Dendritic cell treated with granulocyte-macrophage colony-stimulating factor and Interleukin-4, amounts not matched to agents 40 ng/mL and 50 ng/mL, for 4 days (primary cell): ENCODE data around the gene CNTNAP2.

Source experiments
- H3K27ac Mint-ChIP-seq: one replicate; pipeline ENCODE4 v1.8.0; 2022; ENCODE audit warnings: mild to moderate bottlenecking, mixed read lengths
- H3K27me3 Mint-ChIP-seq: one replicate; pipeline ENCODE4 v1.8.0; 2022; ENCODE audit warnings: mild to moderate bottlenecking, mixed read lengths
- H3K36me3 Mint-ChIP-seq: one replicate; pipeline ENCODE4 v1.8.0; 2022; ENCODE audit warnings: low read depth, mixed read lengths
- H3K4me1 Mint-ChIP-seq: one replicate; pipeline ENCODE4 v1.8.0; 2022; ENCODE audit warnings: low read depth, mixed read lengths
- H3K4me3 Mint-ChIP-seq: one replicate; pipeline ENCODE4 v1.8.0; 2022; ENCODE audit warnings: mild to moderate bottlenecking, moderate library complexity, mixed read lengths
- H3K9me3 Mint-ChIP-seq: one replicate; pipeline ENCODE4 v1.8.0; 2022; ENCODE audit warnings: mixed read lengths
- intact Hi-C: fragments of 100-400 bp; cut with micrococcal nuclease; formaldehyde crosslinking; loops from one replicate; pipeline ENCODE4 v1.15.0; 2022

CNTNAP2 gene

DNA sequence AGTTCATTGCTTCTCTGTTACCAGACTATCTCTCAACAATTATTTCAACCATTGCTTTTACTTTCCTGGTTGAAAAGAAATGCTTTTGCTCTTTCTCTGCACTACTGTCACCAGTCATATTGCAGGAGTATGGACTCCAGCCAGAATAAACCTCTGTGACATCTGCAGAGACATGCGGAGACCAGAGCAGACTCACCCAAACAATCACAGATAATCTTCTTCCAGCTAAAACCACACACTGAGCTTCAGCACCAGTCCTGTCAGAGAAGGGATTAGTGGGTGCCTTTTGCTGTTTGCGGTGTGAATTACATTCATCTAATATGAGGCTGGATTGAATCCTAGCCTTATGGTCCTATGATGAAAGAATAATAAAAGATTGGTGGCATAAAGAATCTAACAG, 258.6 kb downstream of the CNTNAP2 start:
- H3K27me3 Mint-ChIP-seq = no peaks in the 10 kb centered on the region
- H3K4me3 Mint-ChIP-seq = no peak overlapping the region
- H3K4me1 Mint-ChIP-seq = no peaks in the 10 kb centered on the region
- H3K36me3 Mint-ChIP-seq = no peaks in the 10 kb centered on the region
- intact Hi-C loops = no loop called here
- H3K9me3 Mint-ChIP-seq = peaks cover 26% of the 10 kb centered on the region
- no peak overlapping the region for H3K27ac Mint-ChIP-seq

DNA sequence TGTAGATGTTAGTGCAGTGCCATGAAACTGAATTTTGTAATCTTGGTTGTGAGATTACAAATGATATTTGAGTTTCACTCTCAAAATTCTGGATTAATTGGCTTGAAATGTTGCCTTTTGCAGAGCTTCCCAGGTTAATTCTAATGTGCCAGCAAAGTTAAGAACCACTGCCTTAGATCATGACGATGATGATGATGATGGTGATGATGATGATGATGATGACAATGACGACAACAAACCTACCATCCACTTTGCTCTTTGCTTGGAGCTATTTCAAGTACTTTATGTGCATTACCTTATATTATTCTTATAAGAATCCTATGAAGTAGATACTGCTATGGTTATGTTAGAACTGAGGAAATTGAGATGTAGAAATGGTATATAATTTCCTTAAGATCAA, 261.6 kb downstream of the CNTNAP2 start:
- no peak overlapping the region for H3K4me3 Mint-ChIP-seq
- H3K4me1 Mint-ChIP-seq = no peaks in the 10 kb centered on the region
- no peaks in the 10 kb centered on the region for H3K36me3 Mint-ChIP-seq
- no peaks in the 10 kb centered on the region for H3K27me3 Mint-ChIP-seq
- peaks cover 24% of the 10 kb centered on the region for H3K9me3 Mint-ChIP-seq
- intact Hi-C loops = no loop called here
- H3K27ac Mint-ChIP-seq = no peak overlapping the region

DNA sequence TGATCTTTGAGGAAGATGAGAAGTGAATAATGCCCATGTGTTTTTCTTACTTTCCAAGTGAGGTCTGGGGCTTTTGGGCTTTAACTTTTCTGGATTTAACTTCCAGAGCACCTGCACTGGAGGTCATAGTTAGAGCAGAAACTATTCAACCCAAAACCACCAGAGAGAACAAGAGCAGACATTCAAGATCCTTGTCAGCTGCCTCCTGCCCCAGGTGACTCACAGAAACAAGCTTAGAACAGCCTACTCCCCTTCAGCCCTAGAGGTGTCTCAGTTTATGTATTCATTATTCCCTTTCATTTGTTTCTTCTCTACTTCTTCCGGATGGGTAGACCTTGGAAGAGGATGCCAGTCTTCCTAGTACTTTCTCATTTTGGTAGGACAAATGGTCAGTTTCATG, 270.5 kb downstream of the CNTNAP2 start:
- Mint-ChIP-seq H3K9me3 (peaks cover 14% of the 10 kb centered on the region), H3K4me1 (no peaks in the 10 kb centered on the region), H3K27ac (no peak overlapping the region), H3K27me3 (no peaks in the 10 kb centered on the region), H3K36me3 (no peaks in the 10 kb centered on the region), H3K4me3 (no peak overlapping the region)
- intact Hi-C loops = no loop called here

DNA sequence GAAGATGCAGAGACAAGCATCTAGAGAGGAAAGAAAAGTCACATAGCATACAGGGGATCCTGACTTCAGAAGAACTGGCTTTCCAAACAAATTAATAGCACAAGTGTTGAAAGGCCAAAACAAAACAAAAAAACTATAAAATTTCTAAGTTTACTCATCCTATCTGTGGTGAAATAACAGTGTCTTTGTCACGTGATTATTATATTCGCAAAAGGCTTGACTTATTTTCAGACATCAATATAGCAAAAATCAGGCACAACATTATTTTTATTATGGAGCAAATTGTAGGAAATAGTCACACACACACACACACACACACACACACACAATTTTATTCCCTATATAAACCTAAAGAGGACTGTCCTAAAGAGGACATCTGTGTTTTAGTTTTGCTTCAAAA, 272.3 kb downstream of the CNTNAP2 start:
- intact Hi-C loops = no loop called here
- Mint-ChIP-seq H3K27me3 (no peaks in the 10 kb centered on the region), H3K27ac (no peak overlapping the region), H3K36me3 (no peaks in the 10 kb centered on the region), H3K4me1 (no peaks in the 10 kb centered on the region), H3K9me3 (peaks cover 10% of the 10 kb centered on the region), H3K4me3 (no peak overlapping the region)

DNA sequence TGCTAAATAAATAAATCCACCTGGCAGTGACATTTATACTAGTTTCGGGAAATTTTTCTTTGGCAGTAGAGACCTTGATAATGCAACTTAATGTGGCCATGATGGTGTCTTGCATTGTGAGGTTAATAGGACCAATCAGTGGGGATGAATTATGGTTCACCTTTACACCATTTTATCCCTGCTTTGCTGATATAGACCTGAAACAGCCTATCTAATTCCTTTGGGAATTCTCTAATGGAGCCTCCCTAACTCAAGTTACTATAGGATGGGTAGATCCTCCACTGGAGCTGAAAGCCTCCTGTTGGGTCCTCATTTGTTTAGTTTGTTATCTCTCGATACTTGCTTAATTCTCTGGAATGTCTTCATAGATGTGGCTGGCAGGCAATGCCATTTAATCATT, 276.7 kb downstream of the CNTNAP2 start:
- H3K4me3 Mint-ChIP-seq = no peak overlapping the region
- intact Hi-C loops = no loop called here
- H3K9me3 Mint-ChIP-seq = no peaks in the 10 kb centered on the region
- H3K27ac Mint-ChIP-seq = no peak overlapping the region
- H3K4me1 Mint-ChIP-seq = no peaks in the 10 kb centered on the region
- no peaks in the 10 kb centered on the region for H3K27me3 Mint-ChIP-seq
- H3K36me3 Mint-ChIP-seq = no peaks in the 10 kb centered on the region

DNA sequence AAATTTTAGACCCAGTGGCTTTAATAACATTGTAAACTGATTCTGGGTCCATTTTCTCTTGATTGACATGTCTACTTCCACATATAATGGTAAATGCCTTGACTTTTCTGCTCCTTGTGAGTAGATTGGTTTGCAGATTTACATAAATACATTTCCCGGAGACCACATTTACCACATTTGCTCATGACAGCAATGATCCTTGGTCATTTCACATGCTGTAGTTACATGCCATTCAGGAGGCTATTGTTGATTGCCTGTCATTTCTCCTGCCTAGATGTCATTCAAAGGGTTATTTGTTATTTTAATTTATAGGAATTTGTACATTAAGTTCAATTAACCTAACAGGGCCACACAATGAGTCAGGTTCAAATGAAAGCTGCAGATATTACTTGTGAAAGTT, 280.5 kb downstream of the CNTNAP2 start:
- no peaks in the 10 kb centered on the region for H3K27me3 Mint-ChIP-seq
- H3K27ac Mint-ChIP-seq = no peak overlapping the region
- H3K4me3 Mint-ChIP-seq = no peak overlapping the region
- intact Hi-C loops = no loop called here
- H3K36me3 Mint-ChIP-seq = no peaks in the 10 kb centered on the region
- no peaks in the 10 kb centered on the region for H3K9me3 Mint-ChIP-seq
- H3K4me1 Mint-ChIP-seq = no peaks in the 10 kb centered on the region

DNA sequence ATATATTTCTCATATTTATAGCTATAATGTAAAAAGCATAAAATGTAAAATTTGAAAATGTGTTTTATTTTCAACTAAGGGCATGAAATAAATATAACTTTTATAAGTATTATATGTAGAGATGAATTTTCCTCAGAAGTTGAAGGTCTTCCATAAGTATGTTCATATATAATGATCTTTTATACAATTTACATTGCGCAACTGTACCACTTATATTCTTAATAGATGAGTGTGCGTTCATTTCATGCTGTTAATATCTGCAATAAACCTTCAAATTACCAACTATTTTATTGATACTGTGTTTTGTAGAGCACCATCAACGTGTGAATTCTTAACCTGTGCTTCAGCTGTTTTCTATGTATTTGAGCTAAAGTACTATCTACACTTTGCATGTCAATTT, 285.3 kb downstream of the CNTNAP2 start:
- Mint-ChIP-seq H3K27ac (no peak overlapping the region), H3K9me3 (peaks cover 11% of the 10 kb centered on the region), H3K27me3 (no peaks in the 10 kb centered on the region), H3K4me1 (no peaks in the 10 kb centered on the region), H3K36me3 (no peaks in the 10 kb centered on the region), H3K4me3 (no peak overlapping the region)
- intact Hi-C loops = no loop called here

DNA sequence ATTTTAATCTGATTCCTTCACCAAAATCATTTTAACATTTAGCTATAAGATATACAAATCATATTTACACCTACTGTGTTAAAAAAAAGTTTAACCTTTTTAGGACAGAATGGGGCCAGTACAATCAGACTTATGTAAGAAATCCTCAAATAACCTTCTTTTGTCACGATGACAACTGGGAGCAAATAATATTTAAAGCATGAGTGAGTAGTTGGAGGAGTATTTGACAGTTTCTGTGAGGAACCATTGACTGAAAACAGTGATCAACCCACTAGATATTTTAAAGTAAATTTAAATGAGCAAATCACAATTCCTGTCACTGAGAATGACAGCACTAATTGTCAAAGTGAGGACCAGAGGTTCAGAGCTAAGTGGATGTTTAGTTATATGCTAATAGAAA, 289.1 kb downstream of the CNTNAP2 start:
- Mint-ChIP-seq H3K4me1 (no peaks in the 10 kb centered on the region), H3K4me3 (no peak overlapping the region), H3K27ac (no peak overlapping the region), H3K9me3 (peaks cover 11% of the 10 kb centered on the region), H3K27me3 (no peaks in the 10 kb centered on the region), H3K36me3 (no peaks in the 10 kb centered on the region)
- intact Hi-C loops = no loop called here

DNA sequence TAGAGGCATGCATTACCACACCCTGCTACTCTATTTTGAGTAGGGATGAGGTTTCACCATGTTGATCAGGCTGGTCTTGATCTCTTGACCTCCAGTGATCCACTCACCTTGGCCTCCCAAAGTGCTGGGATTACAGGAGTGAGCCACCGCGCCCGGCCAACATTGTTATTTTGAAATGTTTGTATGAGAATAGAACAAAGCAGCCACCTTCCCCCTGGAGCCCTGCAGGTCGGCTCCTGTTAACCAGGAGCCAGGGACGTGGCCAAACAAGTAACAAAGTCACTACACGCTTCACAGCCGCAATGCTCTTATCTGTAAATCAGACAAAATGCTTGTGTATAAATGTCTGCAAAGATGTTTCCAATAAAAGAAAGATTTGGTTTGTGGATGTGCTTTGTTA, 295.4 kb downstream of the CNTNAP2 start:
- intact Hi-C loops = no loop called here
- Mint-ChIP-seq H3K9me3 (no peaks in the 10 kb centered on the region), H3K27ac (no peak overlapping the region), H3K4me1 (no peaks in the 10 kb centered on the region), H3K36me3 (no peaks in the 10 kb centered on the region), H3K4me3 (no peak overlapping the region), H3K27me3 (no peaks in the 10 kb centered on the region)

DNA sequence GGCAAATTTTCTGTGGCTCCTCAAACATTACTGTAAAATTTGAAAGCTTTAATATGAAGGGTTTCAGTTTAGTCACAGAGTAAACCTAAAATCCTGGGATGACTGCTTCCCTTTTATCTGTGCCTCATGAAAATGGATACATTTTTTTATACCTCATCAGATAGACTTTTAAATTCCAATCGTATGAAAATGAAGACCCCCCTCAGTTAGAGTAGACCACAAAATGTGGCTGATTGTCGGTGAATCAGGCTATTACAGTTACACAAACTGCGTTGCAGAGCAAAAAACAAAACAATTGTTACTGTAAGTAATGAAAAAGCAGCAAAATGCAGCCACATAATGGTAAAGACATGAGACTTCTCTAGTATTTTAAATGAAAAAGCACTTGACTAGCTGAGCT, 296.2 kb downstream of the CNTNAP2 start:
- no peaks in the 10 kb centered on the region for H3K27me3 Mint-ChIP-seq
- no peak overlapping the region for H3K27ac Mint-ChIP-seq
- H3K4me1 Mint-ChIP-seq = no peaks in the 10 kb centered on the region
- H3K4me3 Mint-ChIP-seq = no peak overlapping the region
- no peaks in the 10 kb centered on the region for H3K36me3 Mint-ChIP-seq
- H3K9me3 Mint-ChIP-seq = no peaks in the 10 kb centered on the region
- intact Hi-C loops = no loop called here

DNA sequence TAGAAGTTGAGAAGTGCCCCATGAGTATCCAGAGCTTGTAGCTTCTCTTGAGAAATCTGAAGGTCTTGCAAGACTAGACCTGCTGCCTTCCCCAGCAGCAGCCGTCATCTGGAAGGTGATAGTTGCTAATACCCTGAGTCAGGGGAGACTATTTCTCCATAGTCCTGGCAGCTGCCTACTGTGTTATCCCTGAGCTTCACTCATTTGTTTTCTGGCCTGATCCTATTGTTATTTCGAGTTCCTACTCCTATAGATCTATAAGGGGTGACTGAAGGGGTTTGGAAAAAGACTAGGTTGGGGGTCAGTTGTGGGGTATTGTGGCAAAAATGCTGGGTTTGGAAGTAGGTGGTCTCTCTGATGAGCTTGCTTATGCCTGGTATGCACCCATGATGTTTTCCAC, 297.8 kb downstream of the CNTNAP2 start:
- Mint-ChIP-seq H3K4me1 (no peaks in the 10 kb centered on the region), H3K27ac (no peak overlapping the region), H3K9me3 (no peaks in the 10 kb centered on the region), H3K4me3 (no peak overlapping the region), H3K27me3 (no peaks in the 10 kb centered on the region), H3K36me3 (no peaks in the 10 kb centered on the region)
- intact Hi-C loops = no loop called here

DNA sequence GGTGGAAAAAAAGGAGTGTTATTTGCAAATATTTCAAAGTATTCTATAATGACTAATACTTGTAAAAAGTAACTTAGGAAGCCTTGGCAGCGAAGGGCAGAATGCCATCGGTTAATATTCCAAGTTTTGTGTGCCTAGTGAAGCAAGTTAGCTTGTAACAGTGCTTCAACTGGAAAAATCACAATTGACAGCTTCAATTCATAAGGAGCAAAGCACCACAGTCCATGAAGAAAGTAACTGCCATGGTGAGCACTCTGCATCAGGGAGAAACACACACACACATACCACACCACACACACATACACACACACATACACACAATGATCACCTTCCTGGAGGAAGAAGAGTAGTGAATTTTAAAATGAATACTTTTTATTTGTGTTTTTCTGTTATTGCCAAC, 298.3 kb downstream of the CNTNAP2 start:
- no peaks in the 10 kb centered on the region for H3K9me3 Mint-ChIP-seq
- no peaks in the 10 kb centered on the region for H3K4me1 Mint-ChIP-seq
- no peak overlapping the region for H3K4me3 Mint-ChIP-seq
- intact Hi-C loops = no loop called here
- no peaks in the 10 kb centered on the region for H3K27me3 Mint-ChIP-seq
- no peaks in the 10 kb centered on the region for H3K36me3 Mint-ChIP-seq
- H3K27ac Mint-ChIP-seq = no peak overlapping the region

DNA sequence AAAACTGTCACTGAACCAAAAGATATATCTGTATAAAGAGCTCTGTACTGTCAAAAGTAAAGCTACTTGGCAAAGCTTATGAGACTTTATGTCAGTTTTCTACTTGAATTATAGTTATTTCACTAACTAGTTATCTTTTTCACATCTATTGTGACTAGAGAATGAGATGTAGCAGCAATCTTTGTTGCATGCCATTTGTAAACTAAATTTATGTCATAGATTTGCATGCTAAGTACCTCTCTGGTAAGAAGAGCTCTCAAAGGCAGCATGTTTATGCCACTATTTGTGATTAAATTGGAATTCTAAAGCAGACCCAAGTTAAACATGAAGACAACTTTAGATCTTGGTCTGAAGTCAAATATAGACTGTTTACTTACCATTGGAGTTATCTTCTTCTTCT, 300.6 kb downstream of the CNTNAP2 start:
- H3K4me1 Mint-ChIP-seq = no peaks in the 10 kb centered on the region
- no peaks in the 10 kb centered on the region for H3K36me3 Mint-ChIP-seq
- no peak overlapping the region for H3K27ac Mint-ChIP-seq
- no peak overlapping the region for H3K4me3 Mint-ChIP-seq
- no peaks in the 10 kb centered on the region for H3K27me3 Mint-ChIP-seq
- intact Hi-C loops = no loop called here
- no peaks in the 10 kb centered on the region for H3K9me3 Mint-ChIP-seq

DNA sequence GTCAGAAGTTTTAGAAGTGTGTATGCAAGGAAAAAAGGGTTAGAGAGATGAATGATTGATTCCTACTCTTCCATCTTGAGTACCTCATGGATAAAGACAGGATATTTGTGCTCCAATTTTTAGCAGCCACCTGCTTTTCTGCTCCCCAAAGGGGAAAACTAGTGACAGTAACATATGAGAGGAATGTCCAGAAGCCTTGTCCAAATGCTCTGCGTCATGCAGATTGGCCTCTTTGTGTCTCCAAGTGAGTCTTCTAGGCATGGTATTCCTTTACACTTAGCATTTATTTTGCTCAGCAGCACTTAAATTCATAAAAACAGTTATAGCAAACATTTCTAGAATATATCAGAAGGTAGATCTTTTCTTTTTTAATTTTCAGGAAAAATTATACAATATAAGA, 306.8 kb downstream of the CNTNAP2 start:
- no peak overlapping the region for H3K4me3 Mint-ChIP-seq

DNA sequence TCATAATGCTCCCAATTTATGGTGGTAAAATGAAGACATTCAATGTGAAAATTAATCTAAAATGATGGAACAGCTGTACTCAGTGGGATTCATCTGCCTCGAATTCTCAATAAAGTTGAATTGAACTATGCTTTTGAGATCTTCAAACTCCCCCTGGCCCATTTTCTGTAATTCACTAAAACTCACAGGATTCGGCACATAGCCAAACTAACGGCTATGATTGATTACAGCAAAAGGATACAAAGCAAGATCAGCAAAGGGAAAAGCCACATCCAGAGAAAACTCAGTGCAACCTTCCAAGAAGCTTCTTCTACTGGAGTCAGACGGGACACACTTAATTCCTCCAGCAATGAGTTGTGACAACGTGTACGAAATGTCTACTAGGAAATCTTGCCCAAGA, 307.5 kb downstream of the CNTNAP2 start:
- intact Hi-C loops = no loop called here
- no peaks in the 10 kb centered on the region for H3K4me1 Mint-ChIP-seq
- peaks cover 7% of the 10 kb centered on the region for H3K9me3 Mint-ChIP-seq
- H3K4me3 Mint-ChIP-seq = no peak overlapping the region
- no peaks in the 10 kb centered on the region for H3K27me3 Mint-ChIP-seq
- H3K27ac Mint-ChIP-seq = no peak overlapping the region
- no peaks in the 10 kb centered on the region for H3K36me3 Mint-ChIP-seq

More for the DNA sequence above, 306.8 kb downstream of the CNTNAP2 start:
- Mint-ChIP-seq H3K4me1 (no peaks in the 10 kb centered on the region), H3K27me3 (no peaks in the 10 kb centered on the region), H3K27ac (no peak overlapping the region), H3K36me3 (no peaks in the 10 kb centered on the region), H3K9me3 (peaks cover 1% of the 10 kb centered on the region)
- intact Hi-C loops = no loop called here

DNA sequence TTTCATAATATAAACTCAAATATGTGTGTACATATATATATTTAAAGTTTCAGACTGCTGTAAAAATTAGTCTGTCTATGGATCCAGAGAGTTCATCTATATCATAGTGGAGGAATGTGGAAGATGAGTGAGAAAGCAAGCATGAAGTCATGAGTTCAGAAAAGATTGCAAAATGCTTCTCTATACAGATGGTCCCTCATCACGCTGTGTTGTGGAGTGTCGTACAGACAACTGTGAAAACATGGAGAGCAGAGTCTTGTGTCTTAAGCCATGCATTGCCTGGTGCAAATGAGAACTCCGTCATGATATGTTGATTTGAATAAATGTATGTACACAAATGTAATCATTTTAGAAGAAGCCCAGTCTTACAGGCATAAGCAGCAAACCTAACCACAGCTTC, 316.9 kb downstream of the CNTNAP2 start:
- Mint-ChIP-seq H3K4me3 (no peak overlapping the region), H3K36me3 (no peaks in the 10 kb centered on the region), H3K27ac (no peak overlapping the region), H3K4me1 (no peaks in the 10 kb centered on the region), H3K9me3 (peaks cover 12% of the 10 kb centered on the region), H3K27me3 (no peaks in the 10 kb centered on the region)
- intact Hi-C loops = no loop called here
